Measurements from ENCODE around the gene ST6GAL1.

Gene ST6GAL1

GRCh38 chr3:186945255-186945823 is 15.0 kb downstream of the ST6GAL1 start:
- no peaks in the 10 kb centered on the region for H3K36me3 ChIP-seq (ENCODE audit: insufficient read depth, low read length)
- H2AFZ ChIP-seq (ENCODE audit: low read depth, low read length) = no peak overlapping the region
- no peak overlapping the region for H3K4me3 ChIP-seq (ENCODE audit: low read depth in 1 of 2, low read length in 2 of 2)
- no peak overlapping the region for H3K27ac ChIP-seq (ENCODE audit: low read length)
- TF ChIP-seq EZH2 (IDR thresholded peaks at IDR 0.05; ENCODE audit: borderline replicate concordance, low read depth, low read length, severe bottlenecking) (no peak), CTCF (IDR thresholded peaks at IDR 0.05; ENCODE audit: borderline replicate concordance, extremely low read depth, low read length, poor library complexity, severe bottlenecking) (no peak)
- peaks cover 9% of the 10 kb centered on the region for H3K27me3 ChIP-seq (ENCODE audit: insufficient read depth, low read length, poor library complexity)
- no peaks in the 10 kb centered on the region for H3K9me3 ChIP-seq (ENCODE audit: insufficient read depth, low read length, severe bottlenecking)
- no peak for DNase-seq
- no peaks in the 10 kb centered on the region for H4K20me1 ChIP-seq (ENCODE audit: insufficient read depth, low read length)
- no peak overlapping the region for H3K4me2 ChIP-seq (ENCODE audit: insufficient read depth, low read length)
- H3K9ac ChIP-seq (ENCODE audit: low read depth, low read length) = no peak overlapping the region
- no peaks in the 10 kb centered on the region for H3K79me2 ChIP-seq (ENCODE audit: insufficient read depth, low read length)
- ATAC-seq (ENCODE audit: insufficient read depth, low read depth) = no peak
- no peaks in the 10 kb centered on the region for H3K4me1 ChIP-seq (ENCODE audit: insufficient read depth, low read length)

- Histone ChIP-seq H3K36me3 (ENCODE audit: insufficient read depth, low read length) (no peaks in the 10 kb centered on the region), H3K9ac (ENCODE audit: low read depth, low read length) (no peak overlapping the region), H3K4me3 (ENCODE audit: low read depth in 1 of 2, low read length in 2 of 2) (no peak overlapping the region), H2AFZ (ENCODE audit: low read depth, low read length) (no peak overlapping the region), H3K27ac (ENCODE audit: low read length) (no peak overlapping the region), H3K27me3 (ENCODE audit: insufficient read depth, low read length, poor library complexity) (peaks cover 9% of the 10 kb centered on the region), H3K4me1 (ENCODE audit: insufficient read depth, low read length) (no peaks in the 10 kb centered on the region), H4K20me1 (ENCODE audit: insufficient read depth, low read length) (no peaks in the 10 kb centered on the region), H3K9me3 (ENCODE audit: insufficient read depth, low read length, severe bottlenecking) (no peaks in the 10 kb centered on the region), H3K4me2 (ENCODE audit: insufficient read depth, low read length) (no peak overlapping the region), H3K79me2 (ENCODE audit: insufficient read depth, low read length) (no peaks in the 10 kb centered on the region)
- no peak for ATAC-seq (ENCODE audit: insufficient read depth, low read depth)
- no peak for TF ChIP-seq CTCF (IDR thresholded peaks at IDR 0.05; ENCODE audit: borderline replicate concordance, extremely low read depth, low read length, poor library complexity, severe bottlenecking)
- TF ChIP-seq EZH2 (IDR thresholded peaks at IDR 0.05; ENCODE audit: borderline replicate concordance, low read depth, low read length, severe bottlenecking) = no peak
- no peak for DNase-seq
These were observed 16.5 kb downstream of the ST6GAL1 start for GRCh38 chr3:186946756-186947375.

GRCh38 chr3:186949281-186949982 is 19.1 kb downstream of the ST6GAL1 start:
- ATAC-seq (ENCODE audit: insufficient read depth, low read depth) (no peak), DNase-seq (no peak)
- Histone ChIP-seq H3K4me1 (ENCODE audit: insufficient read depth, low read length) (no peaks in the 10 kb centered on the region), H2AFZ (ENCODE audit: low read depth, low read length) (no peak overlapping the region), H3K36me3 (ENCODE audit: insufficient read depth, low read length) (no peaks in the 10 kb centered on the region), H3K9me3 (ENCODE audit: insufficient read depth, low read length, severe bottlenecking) (no peaks in the 10 kb centered on the region), H3K27ac (ENCODE audit: low read length) (no peak overlapping the region), H3K27me3 (ENCODE audit: insufficient read depth, low read length, poor library complexity) (peaks cover 9% of the 10 kb centered on the region), H3K9ac (ENCODE audit: low read depth, low read length) (no peak overlapping the region), H3K4me3 (ENCODE audit: low read depth in 1 of 2, low read length in 2 of 2) (no peak overlapping the region), H3K4me2 (ENCODE audit: insufficient read depth, low read length) (no peak overlapping the region), H3K79me2 (ENCODE audit: insufficient read depth, low read length) (no peaks in the 10 kb centered on the region), H4K20me1 (ENCODE audit: insufficient read depth, low read length) (no peaks in the 10 kb centered on the region)
- TF ChIP-seq CTCF (IDR thresholded peaks at IDR 0.05; ENCODE audit: borderline replicate concordance, extremely low read depth, low read length, poor library complexity, severe bottlenecking) (no peak), EZH2 (IDR thresholded peaks at IDR 0.05; ENCODE audit: borderline replicate concordance, low read depth, low read length, severe bottlenecking) (no peak)

Data from DND-41 (cell line).